DOHH2 (cell line): Measurements from ENCODE around the gene NCAN.
"Not testable (repeated sequence)": the region's sequence is repeated elsewhere in the genome, so short reads cannot be mapped to it uniquely, and the experiment has no call there.

Experiments
- H3F3A ChIP-seq: fragments of 200-600 bp; sonication (generic), shearing (Covaris generic); 2 replicates; pipeline ENCODE4 v1.6.0; 2016; ENCODE audit warnings: antibody characterized with exemption, mild to moderate bottlenecking; ENCODE audit not compliant: control insufficient read depth, insufficient read depth
- H3K27ac ChIP-seq: fragments of 200-600 bp; sonication (generic); 2 replicates; pipeline ENCODE4 v1.5.1; 2014; ENCODE audit warnings: low read depth, mild to moderate bottlenecking, low read length, moderate library complexity
- H3K27me3 ChIP-seq: fragments of 200-600 bp; sonication (generic); 2 replicates; pipeline ENCODE4 v1.6.1; 2014; ENCODE audit warnings: mild to moderate bottlenecking, low read length, mixed read lengths; ENCODE audit not compliant: control insufficient read depth
- H3K36me3 ChIP-seq: fragments of 200-600 bp; sonication (generic); 2 replicates; pipeline ENCODE4 v1.6.1; 2014; ENCODE audit warnings: mild to moderate bottlenecking, low read length, moderate library complexity, mixed read lengths; ENCODE audit not compliant: control insufficient read depth
- H3K4me1 ChIP-seq: fragments of 200-600 bp; sonication (generic); 2 replicates; pipeline ENCODE4 v1.6.1; 2014; ENCODE audit warnings: mild to moderate bottlenecking, low read length, mixed read lengths; ENCODE audit not compliant: control insufficient read depth
- H3K4me2 ChIP-seq: fragments of 200-600 bp; sonication (generic); 2 replicates; pipeline ENCODE4 v1.6.0; 2014; ENCODE audit warnings: mild to moderate bottlenecking, low read length, moderate library complexity
- H3K4me3 ChIP-seq: fragments of 200-600 bp; sonication (generic); 2 replicates; pipeline ENCODE4 v1.5.1; 2014; ENCODE audit warnings: mild to moderate bottlenecking, low read length, mixed read lengths
- H3K79me2 ChIP-seq: fragments of 200-600 bp; sonication (generic); 2 replicates; pipeline ENCODE4 v1.6.1; 2014; ENCODE audit warnings: mild to moderate bottlenecking, low read length, mixed read lengths; ENCODE audit not compliant: control insufficient read depth
- H3K9me2 ChIP-seq: fragments of 200-600 bp; sonication (generic); replicated peaks from 2 replicates; pipeline ENCODE4 v1.6.1; 2014; ENCODE audit warnings: mild to moderate bottlenecking, low read length, mixed read lengths; ENCODE audit not compliant: control insufficient read depth
- H3K9me3 ChIP-seq: fragments of 200-600 bp; sonication (generic); 2 replicates; pipeline ENCODE4 v1.6.1; 2014; ENCODE audit warnings: antibody characterized with exemption, low read length, mixed read lengths; ENCODE audit not compliant: control insufficient read depth, insufficient read depth
- H4K20me1 ChIP-seq: fragments of 200-600 bp; sonication (generic); 2 replicates; pipeline ENCODE4 v1.6.0; 2014; ENCODE audit warnings: low read depth, mild to moderate bottlenecking, antibody characterized with exemption, low read length, moderate library complexity; ENCODE audit not compliant: control insufficient read depth, insufficient read depth
- CTCF ChIP-seq: fragments of 200-600 bp; sonication (generic); IDR thresholded peaks from one replicate; pipeline ENCODE4 v1.5.1; 2014; ENCODE audit warnings: antibody characterized with exemption, mild to moderate bottlenecking, low read depth, low read length; ENCODE audit not compliant: poor library complexity, severe bottlenecking
- EZH2phosphoT487 ChIP-seq: fragments of 200-600 bp; sonication (generic); IDR thresholded peaks from 2 replicates; pipeline ENCODE4 v1.6.1; 2017; ENCODE audit warnings: borderline replicate concordance, mild to moderate bottlenecking, antibody characterized with exemption, low read length, moderate library complexity, mixed read lengths

NCAN gene

GRCh38 chr19:19218911-19219310 is 7.2 kb downstream of the NCAN start:
- peaks cover 8% of the 10 kb centered on the region for H3K27me3 ChIP-seq
- no peaks in the 10 kb centered on the region for H3K36me3 ChIP-seq
- H3K4me3 ChIP-seq, result no peak overlapping the region

DNA sequence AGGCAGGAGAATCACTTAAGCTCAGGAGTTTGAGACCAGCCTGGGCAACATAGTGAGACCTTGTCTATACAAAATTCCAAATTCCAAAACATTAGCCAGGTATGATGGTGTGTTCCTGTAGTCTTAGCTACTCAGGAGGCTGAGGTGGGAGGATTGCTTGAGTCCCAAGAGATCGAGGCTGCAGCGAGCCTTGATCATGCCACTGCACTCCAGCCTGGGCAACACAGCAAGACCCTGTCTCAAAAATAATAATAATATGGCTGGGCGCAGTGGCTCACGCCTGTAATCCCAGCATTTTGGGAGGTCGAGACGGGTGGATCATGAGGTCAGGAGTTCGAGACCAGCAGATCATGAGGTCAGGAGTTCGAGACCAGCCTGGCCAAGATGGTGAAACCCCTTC is 9.2 kb downstream of the NCAN start:
- not testable (repeated sequence) for H3K4me2 ChIP-seq, H3K79me2 ChIP-seq, H3K36me3 ChIP-seq, H3K9me2 ChIP-seq, H3K27ac ChIP-seq, H4K20me1 ChIP-seq, H3F3A ChIP-seq, H3K4me3 ChIP-seq, H3K9me3 ChIP-seq
- Histone ChIP-seq H3K27me3 (peaks cover 15% of the 10 kb centered on the region), H3K4me1 (peaks cover 15% of the 10 kb centered on the region)

More at GRCh38 chr19:19218911-19219310, 7.2 kb downstream of the NCAN start:
- no peaks in the 10 kb centered on the region for H3K9me2 ChIP-seq
- TF ChIP-seq CTCF (no peak), EZH2phosphoT487 (no peak)
- H3K9me3 ChIP-seq, result no peaks in the 10 kb centered on the region
- no peaks in the 10 kb centered on the region for H3K79me2 ChIP-seq
- no peaks in the 10 kb centered on the region for H4K20me1 ChIP-seq
- H3F3A ChIP-seq, result no peaks in the 10 kb centered on the region
- H3K27ac ChIP-seq, result no peak overlapping the region
- H3K4me2 ChIP-seq, result no peak overlapping the region
- H3K4me1 ChIP-seq, result peaks cover 4% of the 10 kb centered on the region; the same call in 1 of the 2 replicates

DNA sequence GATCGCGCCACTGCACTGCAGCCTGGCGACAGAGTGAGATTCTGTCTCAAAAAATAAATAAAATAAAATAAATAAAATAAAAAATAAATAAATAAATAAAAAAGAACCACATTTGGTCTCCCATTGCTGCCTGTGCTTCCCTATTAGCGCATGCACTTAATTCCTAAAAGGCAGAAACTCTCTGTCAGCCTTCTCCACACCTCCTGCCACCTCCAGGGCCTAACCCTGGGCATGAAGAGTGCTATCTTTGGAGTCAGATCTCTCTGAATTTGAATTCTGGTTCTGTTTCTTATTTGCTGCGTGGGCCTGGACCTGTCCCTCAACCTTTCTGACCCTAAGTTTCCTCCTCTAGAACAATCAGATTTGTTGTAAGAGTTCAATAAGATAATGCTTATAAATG is 11.3 kb downstream of the NCAN start:
- Histone ChIP-seq H3K4me3 (no peak overlapping the region), H3K36me3 (no peaks in the 10 kb centered on the region), H3K4me2 (no peak overlapping the region), H3F3A (no peaks in the 10 kb centered on the region), H3K9me2 (no peaks in the 10 kb centered on the region), H3K4me1 (peaks cover 11% of the 10 kb centered on the region), H4K20me1 (no peaks in the 10 kb centered on the region), H3K9me3 (no peaks in the 10 kb centered on the region), H3K79me2 (no peaks in the 10 kb centered on the region), H3K27me3 (peaks cover 15% of the 10 kb centered on the region), H3K27ac (no peak overlapping the region)
- TF ChIP-seq EZH2phosphoT487, result no peak
- TF ChIP-seq CTCF, result no peak

- no peaks in the 10 kb centered on the region for H3F3A ChIP-seq
- H4K20me1 ChIP-seq, result no peaks in the 10 kb centered on the region
- H3K36me3 ChIP-seq, result no peaks in the 10 kb centered on the region
- H3K27ac ChIP-seq, result no peak overlapping the region
- H3K4me1 ChIP-seq, result peaks cover 11% of the 10 kb centered on the region
- H3K9me3 ChIP-seq, result no peaks in the 10 kb centered on the region
- no peak for TF ChIP-seq CTCF
- TF ChIP-seq EZH2phosphoT487, result no peak
- no peak overlapping the region for H3K4me2 ChIP-seq
- H3K79me2 ChIP-seq, result no peaks in the 10 kb centered on the region
- H3K4me3 ChIP-seq, result no peak overlapping the region
- peaks cover 15% of the 10 kb centered on the region for H3K27me3 ChIP-seq
- no peaks in the 10 kb centered on the region for H3K9me2 ChIP-seq
Observed at GRCh38 chr19:19223636-19224035, 11.9 kb downstream of the NCAN start.
